OCI-LY7 (cell line): Measurements from ENCODE around the gene WNT2B. TPM values are rescaled to one million over a fixed set of nuclear protein-coding genes. Genes with fewer than 3 reads are reported as not detected.

Experiments used
- BruUV-seq: library from RNA; stranded (reverse); fragments of 400-500 nt; replicated peaks from 2 replicates; lab custom pipeline; 2021; lab: Mats Ljungman, UMichigan
- CTCF ChIA-PET: fragments of 300-600 bp; sonication (Branson Sonifier 250); formaldehyde crosslinking; loops from one replicate; lab custom pipeline; 2022; ENCODE audit warnings: antibody characterized with exemption; ENCODE audit not compliant: unreplicated experiment; lab: Charles Lee
- POLR2A ChIA-PET: fragments of 300-600 bp; sonication (Branson Sonifier 250); formaldehyde crosslinking; loops from one replicate; lab custom pipeline; 2022; ENCODE audit warnings: antibody characterized with exemption; lab: Charles Lee
- DNase-seq: peaks from one replicate; pipeline ENCODE4 v3.0.0-alpha.2; 2015; ENCODE audit warnings: low spot score
- H2AFZ ChIP-seq: fragments of 200-600 bp; sonication (generic), shearing (Covaris generic); 2 replicates; pipeline ENCODE4 v1.6.1; 2014; ENCODE audit warnings: mild to moderate bottlenecking, antibody characterized with exemption, low read length, moderate library complexity
- H3K27ac ChIP-seq: fragments of 200-600 bp; sonication (generic); 2 replicates; pipeline ENCODE4 v1.5.1; 2014; ENCODE audit warnings: mixed run types, low read depth, mild to moderate bottlenecking, moderate library complexity, low read length, inconsistent platforms; ENCODE audit not compliant: poor library complexity, severe bottlenecking
- H3K36me3 ChIP-seq: fragments of 200-600 bp; sonication (generic); 2 replicates; pipeline ENCODE4 v1.6.1; 2014; ENCODE audit warnings: mild to moderate bottlenecking, antibody characterized with exemption, low read length, moderate library complexity, mixed read lengths; ENCODE audit not compliant: insufficient read depth
- H3K4me1 ChIP-seq: fragments of 200-600 bp; sonication (generic); 2 replicates; pipeline ENCODE4 v1.5.1; 2014; ENCODE audit warnings: mild to moderate bottlenecking, low read length; ENCODE audit not compliant: insufficient read depth, poor library complexity, severe bottlenecking
- H3K4me2 ChIP-seq: fragments of 200-600 bp; sonication (generic); 2 replicates; pipeline ENCODE4 v1.6.1; 2014; ENCODE audit warnings: mild to moderate bottlenecking, low read length
- H3K4me3 ChIP-seq: fragments of 200-600 bp; sonication (generic); 2 replicates; pipeline ENCODE4 v1.5.1; 2014; ENCODE audit warnings: mild to moderate bottlenecking, low read depth, low read length; ENCODE audit not compliant: poor library complexity, severe bottlenecking
- H3K79me2 ChIP-seq: fragments of 200-600 bp; sonication (generic); 2 replicates; pipeline ENCODE4 v1.6.1; 2016; ENCODE audit warnings: low read depth, mild to moderate bottlenecking, low read length, moderate library complexity, mixed read lengths; ENCODE audit not compliant: insufficient read depth
- H3K9me2 ChIP-seq: fragments of 200-600 bp; sonication (generic); 2 replicates; pipeline ENCODE4 v1.6.1; 2016; ENCODE audit warnings: mild to moderate bottlenecking, low read length, mixed read lengths; ENCODE audit not compliant: insufficient read depth
- H3K9me3 ChIP-seq: fragments of 200-600 bp; sonication (generic); 2 replicates; pipeline ENCODE4 v1.6.1; 2014; ENCODE audit warnings: mild to moderate bottlenecking, mixed run types, low read length, mixed read lengths
- H4K20me1 ChIP-seq: fragments of 200-600 bp; sonication (generic); 2 replicates; pipeline ENCODE4 v1.6.1; 2014; ENCODE audit warnings: mild to moderate bottlenecking, antibody characterized with exemption, low read length, moderate library complexity, mixed read lengths; ENCODE audit not compliant: insufficient read depth
- CTCF ChIP-seq: fragments of 200-600 bp; sonication (generic); conservative IDR thresholded peaks from 2 replicates; pipeline ENCODE4 v1.5.1; 2014; ENCODE audit warnings: mild to moderate bottlenecking, antibody characterized with exemption, low read length, moderate library complexity, mixed read lengths
- EZH2phosphoT487 ChIP-seq: fragments of 200-600 bp; sonication (generic); IDR thresholded peaks from 2 replicates; pipeline ENCODE4 v1.6.1; 2018; ENCODE audit warnings: low read depth, borderline replicate concordance, mild to moderate bottlenecking, mixed run types, antibody characterized with exemption, low read length, moderate library complexity, mixed read lengths
- intact Hi-C: fragments of 100-400 bp; cut with micrococcal nuclease; formaldehyde crosslinking; loops from one replicate; pipeline ENCODE4 v1.10.0; 2022; ENCODE audit not compliant: unreplicated experiment
- total RNA-seq, 2 experiments: library from RNA; depleted of rRNA in 1 of 2; stranded (reverse); fragments of >200 nt in 1 of 2; shearing (Covaris generic) in 1 of 2; gene quantifications; 2 replicates each; pipeline ENCODE4 v1.2.3, GENCODE V29; 2014 to 2022

WNT2B gene
- total RNA-seq, 2 experiments from 2014 or later = 0.32 to 0.91 TPM

- ChIA-PET POLR2A (interaction anchor here (0.5 to 1.1 kb wide), 6 partner anchors 14 to 1412 kb away, joined by 3 to 4 read pairs (median 3); no protein-coding TSS in a partner anchor), CTCF (no interaction called here)
- Histone ChIP-seq H3K4me3 (no peak overlapping the region), H3K4me1 (no peaks in the 10 kb centered on the region), H2AFZ (no peak overlapping the region), H3K79me2 (no peaks in the 10 kb centered on the region), H3K36me3 (no peaks in the 10 kb centered on the region), H4K20me1 (no peaks in the 10 kb centered on the region), H3K9me3 (no peaks in the 10 kb centered on the region), H3K27ac (no peak overlapping the region), H3K4me2 (no peak overlapping the region), H3K9me2 (no peaks in the 10 kb centered on the region)
- no peak for DNase-seq
- intact Hi-C loops = no loop called here
- no TSS peak for BruUV-seq
- TF ChIP-seq EZH2phosphoT487 = no peak
- no peak for TF ChIP-seq CTCF
Measured at GRCh38 chr1:112544751-112545150, 36.0 kb downstream of the WNT2B start.

DNA sequence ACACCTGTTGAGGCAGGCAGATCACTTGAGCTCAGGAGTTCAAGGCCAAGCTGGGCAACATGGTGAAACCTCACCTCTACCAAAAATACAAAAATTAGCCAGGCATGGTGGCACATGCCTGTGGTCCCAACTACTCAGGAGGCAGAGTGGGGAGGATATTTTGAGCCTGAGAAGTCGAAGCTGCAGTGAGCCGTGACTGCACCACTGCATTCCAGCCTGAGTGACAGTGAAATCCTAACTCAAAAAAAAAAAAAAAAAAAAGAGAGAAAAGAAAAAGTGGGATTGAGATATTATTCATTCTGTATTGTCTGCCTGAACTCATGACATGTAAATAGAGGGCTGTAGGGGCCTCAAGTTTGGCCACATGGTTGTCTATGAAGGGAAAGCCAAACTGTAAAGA, 37.3 kb downstream of the WNT2B start:
- no TSS peak for BruUV-seq
- no peak overlapping the region for H3K27ac ChIP-seq
- H3K4me3 ChIP-seq = no peak overlapping the region
- H3K9me2 ChIP-seq = no peaks in the 10 kb centered on the region
- H3K36me3 ChIP-seq = no peaks in the 10 kb centered on the region
- H3K4me2 ChIP-seq = no peak overlapping the region
- H3K9me3 ChIP-seq = no peaks in the 10 kb centered on the region
- intact Hi-C loops = no loop called here
- no peak overlapping the region for H2AFZ ChIP-seq
- POLR2A ChIA-PET = no interaction called here
- H4K20me1 ChIP-seq = no peaks in the 10 kb centered on the region
- H3K4me1 ChIP-seq = no peaks in the 10 kb centered on the region
- TF ChIP-seq EZH2phosphoT487 (no peak), CTCF (no peak)
- CTCF ChIA-PET = no interaction called here
- no peak for DNase-seq
- no peaks in the 10 kb centered on the region for H3K79me2 ChIP-seq

DNA sequence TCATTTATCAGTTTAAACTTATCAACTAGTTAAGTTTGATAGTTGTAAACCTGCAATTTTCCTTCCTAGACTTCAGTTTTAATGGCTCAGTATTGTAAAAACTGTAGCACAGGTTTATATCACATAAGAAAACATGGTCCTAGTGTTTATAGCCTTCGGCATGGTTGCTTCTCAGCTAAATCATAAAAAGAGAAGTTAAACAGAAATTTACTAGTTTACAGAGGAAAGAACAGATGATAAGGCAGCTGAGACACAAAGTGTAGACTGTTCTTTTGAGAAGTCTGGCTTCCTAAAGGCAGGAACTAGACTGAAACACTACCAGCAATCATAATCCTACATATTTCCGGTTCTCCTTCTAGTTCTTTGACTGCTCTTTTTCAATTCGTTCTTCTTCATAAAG, 39.8 kb downstream of the WNT2B start:
- Histone ChIP-seq H3K9me3 (no peaks in the 10 kb centered on the region), H2AFZ (no peak overlapping the region), H3K9me2 (no peaks in the 10 kb centered on the region), H3K27ac (no peak overlapping the region), H3K36me3 (no peaks in the 10 kb centered on the region), H4K20me1 (no peaks in the 10 kb centered on the region), H3K4me1 (no peaks in the 10 kb centered on the region), H3K4me2 (no peak overlapping the region), H3K4me3 (no peak overlapping the region), H3K79me2 (no peaks in the 10 kb centered on the region)
- BruUV-seq = no TSS peak
- ChIA-PET CTCF (no interaction called here), POLR2A (interaction anchor here (1.0 kb wide), 1 partner anchor 18 kb away, joined by 5 read pairs; no protein-coding TSS in a partner anchor)
- no peak for TF ChIP-seq CTCF
- TF ChIP-seq EZH2phosphoT487 = no peak
- no peak for DNase-seq
- intact Hi-C loops = no loop called here
